Dendritic cell treated with granulocyte-macrophage colony-stimulating factor and Interleukin-4, amounts not matched to agents 40 ng/mL and 50 ng/mL, for 4 days (primary cell): ENCODE measurements around the gene ALDH18A1.
"Not testable (repeated sequence)": the region's sequence is repeated elsewhere in the genome, so short reads cannot be mapped to it uniquely, and the experiment has no call there.

Experiments used
- H3K27ac Mint-ChIP-seq: one replicate; pipeline ENCODE4 v1.8.0; 2022; ENCODE audit warnings: mild to moderate bottlenecking, mixed read lengths
- H3K27me3 Mint-ChIP-seq: one replicate; pipeline ENCODE4 v1.8.0; 2022; ENCODE audit warnings: mild to moderate bottlenecking, mixed read lengths
- H3K36me3 Mint-ChIP-seq: one replicate; pipeline ENCODE4 v1.8.0; 2022; ENCODE audit warnings: low read depth, mixed read lengths
- H3K4me1 Mint-ChIP-seq: one replicate; pipeline ENCODE4 v1.8.0; 2022; ENCODE audit warnings: low read depth, mixed read lengths
- H3K4me3 Mint-ChIP-seq: one replicate; pipeline ENCODE4 v1.8.0; 2022; ENCODE audit warnings: mild to moderate bottlenecking, moderate library complexity, mixed read lengths
- H3K9me3 Mint-ChIP-seq: one replicate; pipeline ENCODE4 v1.8.0; 2022; ENCODE audit warnings: mixed read lengths
- intact Hi-C: fragments of 100-400 bp; cut with micrococcal nuclease; formaldehyde crosslinking; loops from one replicate; pipeline ENCODE4 v1.15.0; 2022

ALDH18A1 gene

GRCh38 chr10:95635319-95635733 lies 21.2 kb downstream of the ALDH18A1 start:
- H3K36me3 Mint-ChIP-seq, result peaks cover 12% of the 10 kb centered on the region
- intact Hi-C loops, result no loop called here
- no peaks in the 10 kb centered on the region for H3K27me3 Mint-ChIP-seq
- H3K9me3 Mint-ChIP-seq, result no peaks in the 10 kb centered on the region
- H3K4me1 Mint-ChIP-seq, result no peaks in the 10 kb centered on the region
- no peak overlapping the region for H3K27ac Mint-ChIP-seq
- no peak overlapping the region for H3K4me3 Mint-ChIP-seq

- Mint-ChIP-seq H3K36me3 (no peaks in the 10 kb centered on the region), H3K4me3 (no peak overlapping the region), H3K27me3 (no peaks in the 10 kb centered on the region)
Observed at GRCh38 chr10:95628786-95629185, 27.7 kb downstream of the ALDH18A1 start.

GRCh38 chr10:95626500-95626899 lies 30.0 kb downstream of the ALDH18A1 start:
- intact Hi-C loops, result no loop called here

More at GRCh38 chr10:95628786-95629185, 27.7 kb downstream of the ALDH18A1 start:
- Mint-ChIP-seq H3K4me1 (peaks cover 6% of the 10 kb centered on the region), H3K27ac (no peak overlapping the region), H3K9me3 (no peaks in the 10 kb centered on the region)
- intact Hi-C loops, result no loop called here

GRCh38 chr10:95620415-95620814 lies 36.1 kb downstream of the ALDH18A1 start:
- H3K27ac Mint-ChIP-seq, intact Hi-C loops, H3K4me1 Mint-ChIP-seq, H3K4me3 Mint-ChIP-seq, H3K27me3 Mint-ChIP-seq, H3K9me3 Mint-ChIP-seq: not testable (repeated sequence)
- peaks cover 20% of the 10 kb centered on the region for H3K36me3 Mint-ChIP-seq

More at GRCh38 chr10:95626500-95626899, 30.0 kb downstream of the ALDH18A1 start:
- Mint-ChIP-seq H3K27me3 (no peaks in the 10 kb centered on the region), H3K4me1 (peaks cover 6% of the 10 kb centered on the region), H3K36me3 (no peaks in the 10 kb centered on the region), H3K4me3 (no peak overlapping the region), H3K9me3 (no peaks in the 10 kb centered on the region), H3K27ac (no peak overlapping the region)

GRCh38 chr10:95618101-95618500 lies 38.4 kb downstream of the ALDH18A1 start:
- no peak overlapping the region for H3K4me3 Mint-ChIP-seq
- H3K36me3 Mint-ChIP-seq, result peaks cover 28% of the 10 kb centered on the region
- no peaks in the 10 kb centered on the region for H3K4me1 Mint-ChIP-seq
- H3K27me3 Mint-ChIP-seq, result no peaks in the 10 kb centered on the region
- H3K9me3 Mint-ChIP-seq, result no peaks in the 10 kb centered on the region
- H3K27ac Mint-ChIP-seq, result no peak overlapping the region
- intact Hi-C loops, result no loop called here

- Mint-ChIP-seq H3K9me3 (no peaks in the 10 kb centered on the region), H3K4me3 (no peak overlapping the region)
Observed at GRCh38 chr10:95616446-95616845, 40.1 kb downstream of the ALDH18A1 start.

GRCh38 chr10:95613330-95613729 lies 43.2 kb downstream of the ALDH18A1 start:
- Mint-ChIP-seq H3K27me3 (no peaks in the 10 kb centered on the region), H3K27ac (no peak overlapping the region), H3K4me3 (no peak overlapping the region), H3K36me3 (peaks cover 36% of the 10 kb centered on the region), H3K4me1 (no peaks in the 10 kb centered on the region), H3K9me3 (no peaks in the 10 kb centered on the region)
- intact Hi-C loops, result no loop called here

More at GRCh38 chr10:95616446-95616845, 40.1 kb downstream of the ALDH18A1 start:
- Mint-ChIP-seq H3K27me3 (no peaks in the 10 kb centered on the region), H3K27ac (no peak overlapping the region), H3K4me1 (no peaks in the 10 kb centered on the region), H3K36me3 (peaks cover 28% of the 10 kb centered on the region)
- intact Hi-C loops, result no loop called here

- Mint-ChIP-seq H3K27ac (no peak overlapping the region), H3K9me3 (no peaks in the 10 kb centered on the region)
- intact Hi-C loops, result no loop called here
Observed at GRCh38 chr10:95610727-95611126, 45.8 kb downstream of the ALDH18A1 start.

GRCh38 chr10:95606922-95607321 lies 49.6 kb downstream of the ALDH18A1 start:
- intact Hi-C loops, result no loop called here
- no peak overlapping the region for H3K4me3 Mint-ChIP-seq
- no peaks in the 10 kb centered on the region for H3K27me3 Mint-ChIP-seq
- no peak overlapping the region for H3K27ac Mint-ChIP-seq
- H3K4me1 Mint-ChIP-seq, result peaks cover 7% of the 10 kb centered on the region
- H3K9me3 Mint-ChIP-seq, result no peaks in the 10 kb centered on the region
- peaks cover 46% of the 10 kb centered on the region for H3K36me3 Mint-ChIP-seq

More at GRCh38 chr10:95610727-95611126, 45.8 kb downstream of the ALDH18A1 start:
- H3K4me1 Mint-ChIP-seq, result no peaks in the 10 kb centered on the region
- H3K27me3 Mint-ChIP-seq, result no peaks in the 10 kb centered on the region
- peaks cover 51% of the 10 kb centered on the region for H3K36me3 Mint-ChIP-seq
- no peak overlapping the region for H3K4me3 Mint-ChIP-seq

- Mint-ChIP-seq H3K27ac (no peak overlapping the region), H3K36me3 (peaks cover 41% of the 10 kb centered on the region), H3K9me3 (no peaks in the 10 kb centered on the region), H3K4me1 (peaks cover 7% of the 10 kb centered on the region), H3K27me3 (no peaks in the 10 kb centered on the region), H3K4me3 (no peak overlapping the region)
- intact Hi-C loops, result no loop called here
Observed at GRCh38 chr10:95605163-95605562, 51.3 kb downstream of the ALDH18A1 start.

GRCh38 chr10:95604630-95605029 lies 51.9 kb downstream of the ALDH18A1 start:
- Mint-ChIP-seq H3K4me3 (no peak overlapping the region), H3K27ac (no peak overlapping the region), H3K27me3 (no peaks in the 10 kb centered on the region), H3K36me3 (peaks cover 36% of the 10 kb centered on the region), H3K4me1 (peaks cover 7% of the 10 kb centered on the region), H3K9me3 (no peaks in the 10 kb centered on the region)
- intact Hi-C loops, result no loop called here

- intact Hi-C loops, result no loop called here
- Mint-ChIP-seq H3K9me3 (no peaks in the 10 kb centered on the region), H3K27ac (no peak overlapping the region), H3K4me1 (peaks cover 7% of the 10 kb centered on the region), H3K4me3 (no peak overlapping the region), H3K36me3 (peaks cover 21% of the 10 kb centered on the region), H3K27me3 (no peaks in the 10 kb centered on the region)
Observed at GRCh38 chr10:95602382-95602781, 54.1 kb downstream of the ALDH18A1 start.

GRCh38 chr10:95601116-95601719 lies 55.3 kb downstream of the ALDH18A1 start:
- Mint-ChIP-seq H3K36me3 (peaks cover 10% of the 10 kb centered on the region), H3K4me3 (no peak overlapping the region), H3K4me1 (peaks cover 7% of the 10 kb centered on the region), H3K27ac (no peak overlapping the region), H3K9me3 (no peaks in the 10 kb centered on the region), H3K27me3 (no peaks in the 10 kb centered on the region)
- intact Hi-C loops, result loop anchor here (1.0 kb wide), 2 partner anchors 171 to 227 kb away; no protein-coding TSS in a partner anchor

- no peak overlapping the region for H3K27ac Mint-ChIP-seq
- H3K4me3 Mint-ChIP-seq, result no peak overlapping the region
- peaks cover 7% of the 10 kb centered on the region for H3K4me1 Mint-ChIP-seq
- no peaks in the 10 kb centered on the region for H3K36me3 Mint-ChIP-seq
- intact Hi-C loops, result no loop called here
- H3K9me3 Mint-ChIP-seq, result no peaks in the 10 kb centered on the region
- no peaks in the 10 kb centered on the region for H3K27me3 Mint-ChIP-seq
Observed at GRCh38 chr10:95600158-95600557, 56.4 kb downstream of the ALDH18A1 start.

- H3K27me3 Mint-ChIP-seq, result no peaks in the 10 kb centered on the region
- no peak overlapping the region for H3K4me3 Mint-ChIP-seq
- no peak overlapping the region for H3K27ac Mint-ChIP-seq
- H3K9me3 Mint-ChIP-seq, result no peaks in the 10 kb centered on the region
- H3K4me1 Mint-ChIP-seq, result no peaks in the 10 kb centered on the region
- intact Hi-C loops, result no loop called here
- H3K36me3 Mint-ChIP-seq, result no peaks in the 10 kb centered on the region
Observed at GRCh38 chr10:95597788-95598187, 58.7 kb downstream of the ALDH18A1 start.
